Measurements from ENCODE around the gene PPP1R13B.

Gene PPP1R13B

GRCh38 chr14:103879570-103880347, 32.4 kb upstream of the PPP1R13B start:
- DNase-seq = no peak

GRCh38 chr14:103879118-103879569, 31.8 kb upstream of the PPP1R13B start:
- DNase-seq = no peak

DNA sequence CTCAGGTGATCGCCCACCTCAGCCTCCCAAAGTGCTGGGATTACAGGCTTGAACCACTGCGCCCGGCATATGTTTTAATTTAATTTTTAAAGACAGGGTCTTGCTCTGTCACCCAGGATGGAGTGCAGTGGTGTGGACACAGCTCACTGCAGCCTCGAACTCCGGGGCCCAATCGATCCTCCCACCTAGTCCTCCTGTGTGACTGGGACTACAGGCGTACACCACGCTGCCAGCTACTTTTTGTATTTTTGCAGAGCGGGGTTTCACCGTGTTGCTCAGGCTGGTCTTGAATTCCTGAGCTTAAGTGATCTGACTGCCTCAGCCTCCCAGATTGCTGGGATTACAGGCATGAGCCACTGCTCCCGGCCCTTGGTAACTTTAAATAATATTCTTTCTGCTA, 30.8 kb upstream of the PPP1R13B start:
- no peak for DNase-seq

DNA sequence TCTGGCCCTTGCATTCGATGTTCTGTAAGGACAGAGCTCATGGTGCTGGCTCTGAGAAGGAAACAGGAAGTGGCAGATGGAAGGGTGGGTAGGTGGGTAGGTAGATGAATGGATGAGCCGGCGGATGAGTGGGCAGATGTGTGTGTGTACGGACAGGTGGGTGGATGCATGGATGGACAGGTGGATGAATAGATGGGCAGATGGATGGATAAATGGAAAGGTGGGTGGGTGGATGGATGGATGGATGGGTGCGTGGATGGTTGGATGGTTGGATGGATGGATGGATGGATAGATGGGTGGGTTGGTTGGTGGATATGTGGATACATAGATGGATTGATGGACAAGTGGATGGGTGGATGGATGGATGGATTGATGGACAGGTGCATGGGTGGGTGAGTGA, 27.6 kb upstream of the PPP1R13B start:
- no peak for DNase-seq

- DNase-seq = no peak
Measured at GRCh38 chr14:103872481-103873113, 25.2 kb upstream of the PPP1R13B start.

- DNase-seq = no peak
Measured at GRCh38 chr14:103871596-103872480, 24.5 kb upstream of the PPP1R13B start.

- no peak for DNase-seq
Measured at GRCh38 chr14:103870891-103871595, 23.7 kb upstream of the PPP1R13B start.

DNA sequence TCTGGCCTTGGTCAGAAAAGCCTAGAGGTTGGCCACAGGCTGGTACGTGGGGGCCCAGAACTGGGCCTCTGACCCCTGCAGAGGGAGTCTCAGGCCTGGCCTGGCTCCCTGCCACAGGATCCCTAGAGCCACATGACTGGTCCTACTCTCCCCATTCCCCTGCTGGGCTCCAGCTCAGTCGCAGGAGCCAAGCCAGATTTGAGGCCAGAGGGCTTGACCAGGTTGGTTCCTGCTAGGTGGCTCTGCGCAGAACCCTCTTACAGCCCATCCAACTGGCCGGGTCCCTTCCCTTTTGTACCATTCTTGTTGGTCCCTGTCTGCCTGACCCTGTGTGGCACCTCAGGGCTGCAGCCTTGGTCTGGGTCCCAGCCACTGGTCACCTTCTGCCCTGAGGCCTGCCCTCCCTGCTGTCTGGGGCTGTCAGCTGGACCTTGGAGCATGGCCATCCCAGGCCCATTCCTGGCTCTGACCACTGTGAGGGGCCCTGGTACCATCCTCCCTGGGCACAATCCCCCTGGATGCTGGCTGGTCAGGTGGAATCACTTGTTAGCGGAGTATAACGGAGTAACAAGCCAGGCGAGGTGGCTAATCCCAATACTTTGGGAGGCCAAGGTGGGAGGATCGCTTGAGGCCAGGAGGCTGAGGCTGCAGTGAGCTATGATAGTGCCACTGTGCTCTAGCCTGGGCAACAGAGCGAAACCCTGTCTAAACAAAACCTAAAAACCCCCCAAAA, 22.9 kb upstream of the PPP1R13B start:
- DNase-seq = no peak

DNA sequence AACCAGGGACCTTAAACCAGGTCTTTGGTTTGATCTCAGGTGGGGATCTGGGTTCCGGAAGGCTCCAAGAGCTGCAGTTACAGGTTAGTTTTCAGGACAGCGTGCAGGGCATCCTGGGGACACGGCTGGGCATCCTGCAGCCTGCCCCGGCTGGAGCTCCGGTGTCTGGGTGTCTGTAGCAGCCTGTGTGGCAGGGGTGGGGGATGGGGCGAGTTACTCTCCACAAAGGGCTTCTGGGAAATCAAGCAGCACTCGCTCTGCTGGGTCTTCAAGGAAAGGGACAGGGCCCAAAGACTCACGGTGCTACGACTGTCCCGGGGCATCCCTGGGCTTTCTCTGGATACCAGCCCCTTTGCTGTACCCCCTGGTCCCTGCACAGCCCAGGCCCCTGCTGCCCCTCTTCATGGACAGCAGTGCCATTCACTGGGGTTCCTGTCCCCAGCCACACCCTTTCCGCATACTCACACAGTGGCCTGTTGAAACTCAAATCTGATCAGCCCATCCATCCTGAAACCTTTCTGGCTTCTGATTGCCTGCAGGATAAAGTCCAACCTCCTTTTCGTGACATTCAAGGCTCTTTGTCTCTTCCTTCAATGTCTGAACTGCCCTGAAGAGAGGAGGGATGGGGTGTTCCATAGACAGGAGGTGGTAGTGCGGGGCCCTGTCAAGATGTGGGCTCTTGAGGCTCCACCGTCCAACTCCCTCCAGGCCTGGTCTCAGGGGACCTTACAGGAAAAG, 22.2 kb upstream of the PPP1R13B start:
- DNase-seq = no peak

GRCh38 chr14:103868242-103868897, 21.0 kb upstream of the PPP1R13B start:
- no peak for DNase-seq

- no peak for DNase-seq
Measured at GRCh38 chr14:103867523-103867953, 20.2 kb upstream of the PPP1R13B start.

GRCh38 chr14:103867020-103867419, 19.6 kb upstream of the PPP1R13B start:
- DNase-seq = no peak

GRCh38 chr14:103863245-103863644, 15.9 kb upstream of the PPP1R13B start:
- no peak for DNase-seq

- DNase-seq = no peak
Measured at GRCh38 chr14:103862393-103862782, 15.0 kb upstream of the PPP1R13B start.

DNA sequence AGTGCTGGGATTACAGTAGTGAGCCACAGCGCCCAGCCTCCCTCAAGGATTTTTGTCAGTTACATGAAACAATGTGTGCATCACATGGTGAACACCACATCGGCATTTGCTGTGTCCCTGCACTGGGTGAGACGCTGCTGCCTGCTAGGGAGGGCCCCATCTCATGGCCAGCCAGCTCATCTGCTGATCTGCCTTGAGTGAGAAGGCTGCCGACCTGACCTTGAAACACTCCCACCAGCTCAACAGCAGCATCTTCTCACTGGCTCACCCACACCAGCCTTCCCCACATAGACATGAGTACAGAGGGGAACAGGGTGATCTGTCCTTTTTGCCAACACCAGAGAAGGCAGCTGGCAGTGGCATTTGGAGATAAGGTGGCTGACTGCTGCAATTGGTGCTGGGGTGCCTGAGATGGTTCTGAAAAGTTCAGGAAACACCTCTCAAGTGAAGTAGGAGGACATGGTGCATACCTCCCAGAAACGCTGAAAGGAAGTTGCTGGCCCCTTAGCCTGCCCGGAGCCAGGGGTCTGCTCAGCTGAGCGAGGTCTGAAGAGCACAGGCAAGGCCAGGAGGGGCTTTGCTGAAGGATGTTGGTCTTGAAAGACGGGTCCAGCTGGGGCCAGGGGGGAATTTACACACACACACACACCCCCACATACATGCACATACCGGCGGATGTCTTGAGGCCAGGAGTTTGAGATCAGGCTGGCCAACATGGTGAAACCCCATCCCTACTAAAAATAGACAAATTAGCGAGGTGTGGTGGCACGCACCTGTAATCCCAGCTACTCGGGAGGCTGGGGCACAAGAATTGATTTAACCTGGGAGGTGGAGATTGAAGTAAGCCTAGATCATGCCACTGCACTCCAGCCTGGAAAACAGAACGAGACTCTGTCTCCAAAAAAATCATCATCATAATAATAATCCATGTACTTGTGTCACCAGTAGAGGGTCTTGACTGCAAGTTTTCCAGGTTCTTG, 14.3 kb upstream of the PPP1R13B start:
- no peak for DNase-seq

DNA sequence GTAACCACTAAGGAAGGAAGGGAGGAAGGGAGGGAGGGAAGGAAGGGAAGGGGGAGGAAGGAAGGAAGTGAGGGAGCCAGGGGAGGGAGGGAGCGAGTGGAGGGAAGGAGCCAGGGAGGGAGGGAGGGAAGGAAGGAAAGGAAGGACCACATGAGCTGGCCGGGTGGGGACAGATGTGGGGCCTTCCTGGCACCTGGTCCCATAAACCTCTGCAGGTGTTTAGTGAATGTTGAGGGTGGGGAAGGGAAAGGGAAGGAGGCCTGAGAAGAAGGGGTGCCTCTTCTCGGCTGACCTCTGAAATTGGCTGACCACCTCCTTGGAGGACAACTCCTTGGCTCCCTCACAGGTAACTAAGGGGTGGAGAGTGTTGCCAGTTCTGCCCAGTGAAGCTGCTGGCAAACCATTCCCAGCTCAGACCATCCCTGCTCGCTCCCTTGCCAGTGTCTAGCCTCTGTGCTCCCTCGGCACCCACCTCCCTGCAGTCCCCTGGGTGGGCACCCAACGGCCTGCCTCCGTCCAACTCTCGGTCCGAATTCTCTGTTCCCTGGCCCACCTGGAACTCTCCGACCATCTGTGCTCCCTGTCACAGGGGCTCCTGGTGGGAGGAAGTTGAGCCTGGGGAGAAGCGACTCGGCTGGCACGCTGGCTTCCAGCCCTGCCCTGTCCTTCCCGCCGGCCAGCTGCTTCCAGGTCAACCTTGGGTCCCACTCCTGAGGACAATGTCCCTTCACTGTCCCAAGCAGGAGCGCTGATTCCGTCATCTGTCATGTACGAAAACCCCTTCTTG, 12.2 kb upstream of the PPP1R13B start:
- no peak for DNase-seq

GRCh38 chr14:103858063-103858781, 10.8 kb upstream of the PPP1R13B start:
- DNase-seq = no peak

GRCh38 chr14:103857256-103857655, 9.9 kb upstream of the PPP1R13B start:
- DNase-seq = no peak
